Erythroblast (primary cell): ENCODE measurements around the gene PITRM1.

Experiments
- GATA1 ChIP-seq: IDR thresholded peaks from 2 replicates; pipeline ENCODE4 v1.6.1; 2011; ENCODE audit warnings: low read depth, mild to moderate bottlenecking, control low read depth, low read length, moderate library complexity
- POLR2A ChIP-seq: IDR thresholded peaks from 2 replicates; pipeline ENCODE4 v1.6.1; 2011; ENCODE audit warnings: mild to moderate bottlenecking, low read length

- no peak for TF ChIP-seq POLR2A
- TF ChIP-seq GATA1 = no peak
Measured at GRCh38 chr10:3192856-3193635, 20.5 kb upstream of the PITRM1 start.
